ENCODE measurements around the gene UTF1.
"Not testable (repeated sequence)": the region's sequence is repeated elsewhere in the genome, so short reads cannot be mapped to it uniquely, and the experiment has no call there.

The UTF1 gene

DNA sequence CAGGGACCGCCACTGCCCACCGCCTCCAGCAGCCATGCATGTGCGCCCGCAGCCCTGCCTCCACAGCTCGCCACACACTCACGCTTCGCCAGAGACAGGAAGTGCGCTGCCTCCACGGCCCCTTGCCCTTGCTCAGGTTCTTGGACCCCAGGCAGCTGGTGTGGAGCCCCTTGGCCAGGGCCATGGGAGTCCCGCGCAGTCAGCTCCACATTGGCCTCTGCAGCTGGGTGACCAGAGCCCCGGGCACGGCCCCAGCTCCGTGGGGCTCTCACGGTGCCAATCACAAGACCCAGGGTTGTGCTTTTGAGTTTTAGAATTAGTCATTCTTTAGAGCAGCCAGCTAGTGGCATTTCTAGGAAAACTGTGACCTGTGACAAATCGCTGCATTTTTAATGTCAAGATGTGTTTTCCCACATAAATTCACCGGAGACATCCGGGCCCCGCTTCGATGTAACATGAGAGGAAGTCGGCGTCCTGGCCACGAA, 4.3 kb upstream of the UTF1 start:
- Mint-ChIP-seq H3K9me3 (no peaks in the 10 kb centered on the region), H3K4me3 (peak overlapping the region; percentile 48), H3K36me3 (no peaks in the 10 kb centered on the region), H3K4me1 (peaks cover 27% of the 10 kb centered on the region), H3K27ac (peak overlapping the region; percentile 85), H3K27me3 (peaks cover 75% of the 10 kb centered on the region)
- ATAC-seq = peak; percentile 69

- Mint-ChIP-seq H3K27me3 (peaks cover 75% of the 10 kb centered on the region), H3K4me1 (peaks cover 27% of the 10 kb centered on the region), H3K27ac (peak overlapping the region; percentile 85), H3K36me3 (no peaks in the 10 kb centered on the region), H3K4me3 (no peak overlapping the region), H3K9me3 (no peaks in the 10 kb centered on the region)
- peak; percentile 31 for ATAC-seq
Observed at GRCh38 chr10:133226251-133226808, 3.7 kb upstream of the UTF1 start.

- Mint-ChIP-seq H3K36me3 (no peaks in the 10 kb centered on the region), H3K9me3 (no peaks in the 10 kb centered on the region), H3K27ac (no peak overlapping the region), H3K4me3 (no peak overlapping the region), H3K27me3 (peaks cover 79% of the 10 kb centered on the region), H3K4me1 (peaks cover 27% of the 10 kb centered on the region)
- no peak for ATAC-seq
Observed at GRCh38 chr10:133227256-133227655, 2.8 kb upstream of the UTF1 start.

- H3K9me3 Mint-ChIP-seq = no peaks in the 10 kb centered on the region
- no peaks in the 10 kb centered on the region for H3K36me3 Mint-ChIP-seq
- peaks cover 27% of the 10 kb centered on the region for H3K4me1 Mint-ChIP-seq
- ATAC-seq = no peak
- H3K27me3 Mint-ChIP-seq = peaks cover 91% of the 10 kb centered on the region
- no peak overlapping the region for H3K27ac Mint-ChIP-seq
- H3K4me3 Mint-ChIP-seq = peak overlapping the region; percentile 62
Observed at GRCh38 chr10:133229265-133230043, 563 bp upstream of the UTF1 start.

GRCh38 chr10:133230387-133231195, 574 bp downstream of the UTF1 start:
- peaks cover 91% of the 10 kb centered on the region for H3K27me3 Mint-ChIP-seq
- peaks cover 28% of the 10 kb centered on the region for H3K4me1 Mint-ChIP-seq
- H3K36me3 Mint-ChIP-seq = no peaks in the 10 kb centered on the region
- peak; percentile 51 for ATAC-seq
- H3K27ac Mint-ChIP-seq = no peak overlapping the region
- H3K4me3 Mint-ChIP-seq = peak overlapping the region; percentile 51
- no peaks in the 10 kb centered on the region for H3K9me3 Mint-ChIP-seq

- H3K36me3 Mint-ChIP-seq = no peaks in the 10 kb centered on the region
- peak overlapping the region; percentile 69 for H3K4me3 Mint-ChIP-seq
- H3K27me3 Mint-ChIP-seq = peaks cover 89% of the 10 kb centered on the region
- ATAC-seq = no peak
- H3K27ac Mint-ChIP-seq = no peak overlapping the region
- H3K9me3 Mint-ChIP-seq = no peaks in the 10 kb centered on the region
- H3K4me1 Mint-ChIP-seq = peaks cover 26% of the 10 kb centered on the region
Observed at GRCh38 chr10:133231244-133231945, 1.4 kb downstream of the UTF1 start.

DNA sequence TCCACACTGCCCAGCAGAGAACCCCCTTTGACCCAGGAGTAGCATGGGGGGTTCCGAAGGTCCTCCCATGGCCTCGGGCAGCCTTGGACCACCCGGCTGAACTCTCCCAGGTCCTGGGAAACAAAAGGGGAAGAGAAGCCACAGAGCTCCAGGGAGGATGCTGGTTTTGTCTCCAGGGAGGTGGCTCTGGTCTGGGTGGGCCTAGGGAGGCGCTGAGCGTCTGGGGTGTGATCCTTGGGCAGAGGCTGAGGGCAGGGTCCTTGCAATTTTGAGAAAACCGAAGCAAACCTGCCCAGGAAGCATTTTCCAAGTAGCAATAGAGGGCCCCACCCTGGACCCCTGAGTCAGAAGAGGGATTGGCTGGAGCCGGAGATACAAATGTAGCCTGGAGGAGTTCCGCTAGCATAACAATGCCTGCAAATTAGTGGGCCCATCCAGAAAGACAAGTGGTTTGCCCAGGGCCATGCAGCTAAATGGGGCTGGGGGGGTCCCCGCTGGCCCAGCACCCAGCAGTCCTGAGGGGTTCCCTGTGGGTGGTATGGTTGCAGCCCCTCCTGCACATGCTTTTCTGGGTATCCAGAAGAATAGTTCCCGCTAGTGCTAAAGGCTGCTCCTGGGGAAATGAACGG, 2.0 kb downstream of the UTF1 start:
- Mint-ChIP-seq H3K27me3 (peaks cover 84% of the 10 kb centered on the region), H3K36me3 (no peaks in the 10 kb centered on the region), H3K9me3 (no peaks in the 10 kb centered on the region), H3K27ac (no peak overlapping the region), H3K4me3 (no peak overlapping the region), H3K4me1 (peaks cover 19% of the 10 kb centered on the region)
- no peak for ATAC-seq

- not testable (repeated sequence) for H3K36me3 Mint-ChIP-seq, ATAC-seq, H3K9me3 Mint-ChIP-seq
- H3K27ac Mint-ChIP-seq = peak overlapping the region; percentile 57
- peak overlapping the region; percentile 69 for H3K4me3 Mint-ChIP-seq
- H3K4me1 Mint-ChIP-seq = peaks cover 30% of the 10 kb centered on the region
- H3K27me3 Mint-ChIP-seq = peaks cover 84% of the 10 kb centered on the region
Observed at GRCh38 chr10:133234796-133235195, 4.8 kb downstream of the UTF1 start.

DNA sequence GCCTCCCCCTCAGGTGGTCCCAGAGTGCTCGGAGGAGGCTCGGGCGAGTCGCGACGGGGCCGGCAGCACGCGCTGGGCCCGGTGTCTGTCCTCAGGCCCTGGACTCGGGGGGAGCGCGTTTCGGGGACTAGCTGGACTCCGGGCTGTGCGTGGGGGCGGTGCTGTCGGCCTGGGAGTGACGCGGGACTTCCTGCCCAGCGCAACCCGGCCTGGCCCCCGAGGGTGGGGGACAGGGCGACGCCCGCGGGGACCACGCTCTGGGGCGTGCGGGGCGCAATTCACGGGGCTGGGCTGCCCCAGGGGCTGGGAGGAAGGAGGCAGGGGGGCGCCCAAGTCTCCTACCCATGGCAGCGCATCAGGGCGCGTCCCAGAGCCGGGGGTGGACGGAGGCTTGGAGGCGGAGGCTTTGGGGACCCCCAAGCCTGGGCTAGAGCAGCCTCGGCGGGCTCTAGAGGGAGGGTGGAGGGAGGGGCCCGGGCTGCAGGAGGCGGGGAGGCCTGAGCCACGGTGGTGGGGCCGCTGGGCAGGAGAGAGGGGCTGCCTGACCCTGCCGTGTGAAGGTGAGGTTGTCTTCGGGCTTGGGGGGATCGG, 5.3 kb downstream of the UTF1 start:
- H3K36me3 Mint-ChIP-seq = no peaks in the 10 kb centered on the region
- peak overlapping the region; percentile 57 for H3K27ac Mint-ChIP-seq
- H3K27me3 Mint-ChIP-seq = peaks cover 85% of the 10 kb centered on the region
- peak overlapping the region; percentile 69 for H3K4me3 Mint-ChIP-seq
- peaks cover 30% of the 10 kb centered on the region for H3K4me1 Mint-ChIP-seq
- no peaks in the 10 kb centered on the region for H3K9me3 Mint-ChIP-seq
- ATAC-seq = no peak

DNA sequence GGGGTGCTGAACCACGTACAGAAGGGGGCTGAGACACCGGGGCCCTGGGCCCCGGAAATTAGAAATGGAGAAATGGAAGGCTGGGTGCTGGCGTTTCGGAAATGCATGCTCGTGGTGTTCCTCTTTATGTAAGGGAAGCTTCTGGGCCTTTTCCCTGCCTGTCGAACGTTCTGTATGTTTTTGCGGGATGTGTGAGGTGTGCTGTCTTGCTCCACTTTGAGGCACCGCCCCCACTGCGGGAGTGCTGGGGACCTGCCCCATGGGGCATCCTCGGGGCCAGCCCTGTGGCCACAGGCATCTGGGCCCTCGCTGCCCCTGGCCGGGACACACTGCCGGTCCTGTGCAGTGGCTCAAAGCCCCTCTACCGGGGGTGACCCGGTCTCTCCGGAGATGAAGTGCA, 5.9 kb downstream of the UTF1 start:
- Mint-ChIP-seq H3K9me3 (no peaks in the 10 kb centered on the region), H3K4me1 (peaks cover 36% of the 10 kb centered on the region), H3K27ac (peak overlapping the region; percentile 46), H3K27me3 (peaks cover 82% of the 10 kb centered on the region), H3K36me3 (no peaks in the 10 kb centered on the region), H3K4me3 (peak overlapping the region; percentile 41)
- ATAC-seq = no peak

DNA sequence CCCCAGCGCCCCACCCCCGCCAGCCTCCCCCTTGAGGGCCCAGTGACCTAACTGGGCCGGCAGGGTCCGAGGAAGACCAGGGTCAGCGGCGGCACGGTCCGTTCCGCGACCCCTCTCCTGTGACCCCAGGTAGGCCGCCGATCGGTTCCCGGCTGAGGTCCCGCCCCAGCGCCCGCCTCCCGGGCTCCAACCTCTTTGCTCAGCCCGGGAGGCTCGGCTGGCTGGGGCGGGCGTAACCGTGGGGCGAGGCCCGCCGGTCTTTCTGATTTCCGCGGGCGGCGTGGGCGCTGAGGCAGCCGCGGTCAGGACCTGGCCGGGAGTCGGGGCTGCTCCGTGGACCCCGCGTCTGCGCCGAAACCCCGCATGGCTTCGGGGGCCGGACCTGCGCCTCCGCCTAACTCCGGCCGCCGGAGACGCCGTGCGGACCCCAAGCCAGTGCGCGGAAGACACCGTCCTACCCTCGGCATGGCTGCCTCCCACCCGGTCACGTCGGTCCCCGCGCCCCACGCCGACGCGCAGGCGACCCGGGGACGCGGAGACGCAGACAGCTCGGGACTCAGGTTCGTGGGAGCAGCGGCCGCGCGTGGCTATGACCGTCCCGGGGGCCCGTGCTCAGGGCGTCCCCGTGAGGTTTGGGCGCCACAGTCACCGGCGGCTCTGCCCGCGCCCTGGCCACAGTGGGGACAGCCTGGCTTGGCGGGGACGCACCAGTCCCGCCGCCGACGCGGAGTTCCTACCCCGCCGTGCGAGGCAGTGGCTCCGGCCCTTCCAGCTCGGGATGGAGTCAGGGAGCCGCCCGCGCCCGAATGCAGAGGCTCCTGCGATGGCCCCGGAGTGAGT, 6.6 kb downstream of the UTF1 start:
- ATAC-seq = no peak
- Mint-ChIP-seq H3K9me3 (no peaks in the 10 kb centered on the region), H3K4me1 (peaks cover 43% of the 10 kb centered on the region), H3K36me3 (no peaks in the 10 kb centered on the region), H3K27ac (no peak overlapping the region), H3K27me3 (peaks cover 75% of the 10 kb centered on the region), H3K4me3 (no peak overlapping the region)

DNA sequence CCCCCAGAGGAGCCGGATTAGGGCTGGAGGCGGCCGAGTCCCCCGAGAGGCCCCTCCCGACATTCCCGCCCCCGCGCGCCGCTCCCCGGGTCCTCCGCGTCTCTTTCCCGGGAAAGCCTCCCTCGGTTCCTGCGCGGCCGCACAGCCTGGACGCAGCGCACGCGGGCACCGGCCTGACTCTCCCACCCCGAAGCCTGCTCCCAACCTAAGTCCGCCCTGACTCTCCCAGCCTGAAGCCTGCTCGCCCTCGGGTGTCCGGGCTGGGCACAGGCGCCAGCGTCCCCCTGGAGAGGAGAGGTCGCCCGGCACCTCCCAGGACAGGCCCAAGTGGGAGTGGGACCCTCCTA, 7.2 kb downstream of the UTF1 start:
- H3K36me3 Mint-ChIP-seq = no peaks in the 10 kb centered on the region
- ATAC-seq = no peak
- peaks cover 49% of the 10 kb centered on the region for H3K4me1 Mint-ChIP-seq
- no peak overlapping the region for H3K27ac Mint-ChIP-seq
- H3K4me3 Mint-ChIP-seq = peak overlapping the region; percentile 46
- no peaks in the 10 kb centered on the region for H3K9me3 Mint-ChIP-seq
- H3K27me3 Mint-ChIP-seq = peaks cover 69% of the 10 kb centered on the region

- H3K27me3 Mint-ChIP-seq = peaks cover 63% of the 10 kb centered on the region
- peaks cover 55% of the 10 kb centered on the region for H3K4me1 Mint-ChIP-seq
- no peaks in the 10 kb centered on the region for H3K9me3 Mint-ChIP-seq
- H3K27ac Mint-ChIP-seq = no peak within 1 kb of the TSS
- no peak for ATAC-seq
- peak within 1 kb of the TSS; percentile 46 for H3K4me3 Mint-ChIP-seq
- H3K36me3 Mint-ChIP-seq = no peaks in the 10 kb centered on the region
Observed at GRCh38 chr10:133237588-133238465, 7.8 kb downstream of the UTF1 start, which contains the start of gene VENTX. VENTX (plus strand) TSS chr10:133237855; CDS start chr10:133237915, 60 bp downstream.

All from stimulated activated memory B cell treated with anti-CD40 and anti-IgM and Interleukin-4, amounts not matched to agents 10 μg/mL and 1 μg/mL and 100 μg/mL, for 72 hours (primary cell).